Measurements from ENCODE around the gene PLPPR2.
"Not testable (repeated sequence)": the region's sequence is repeated elsewhere in the genome, so short reads cannot be mapped to it uniquely, and the experiment has no call there.

Gene PLPPR2

GRCh38 chr19:11399667-11400066, 44.4 kb downstream of the PLPPR2 start:
- DNase-seq (ENCODE audit: low read depth), result no peak

- no peak for DNase-seq (ENCODE audit: low read depth)
Measured at GRCh38 chr19:11400798-11401197, 45.6 kb downstream of the PLPPR2 start.

- DNase-seq (ENCODE audit: low read depth), result no peak
Measured at GRCh38 chr19:11401808-11402543, 46.7 kb downstream of the PLPPR2 start.

DNA sequence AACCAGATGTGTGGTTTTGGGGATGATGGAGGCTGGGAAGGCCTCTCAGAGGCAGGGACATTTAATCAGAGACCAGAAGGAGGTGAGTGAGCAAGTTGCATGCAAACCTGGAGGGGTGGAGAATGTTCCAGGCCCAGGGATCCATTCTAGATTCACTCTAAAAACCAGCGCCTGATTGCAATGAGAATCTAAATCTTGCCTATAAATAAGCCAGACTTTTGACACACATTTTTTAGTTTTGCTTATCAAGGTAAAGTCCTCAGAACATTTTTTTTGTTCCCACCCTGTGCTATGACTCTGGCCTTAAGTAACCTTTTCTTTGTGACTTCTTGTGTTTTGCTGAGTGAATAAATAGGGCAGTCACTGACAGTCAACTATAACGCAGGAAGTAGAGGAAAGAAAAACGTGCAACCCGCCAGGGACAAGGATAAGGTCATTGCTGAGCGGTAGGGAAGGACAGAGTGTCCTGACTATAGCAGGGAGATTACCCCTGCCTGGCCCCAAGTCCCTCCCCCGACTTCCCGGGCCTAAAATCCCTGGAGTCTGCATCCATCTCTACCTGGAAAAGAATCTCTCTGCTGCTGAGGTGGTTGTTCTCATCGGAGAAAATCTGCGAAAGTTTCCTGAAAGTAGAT, 49.5 kb downstream of the PLPPR2 start:
- no peak for DNase-seq (ENCODE audit: low read depth)

DNA sequence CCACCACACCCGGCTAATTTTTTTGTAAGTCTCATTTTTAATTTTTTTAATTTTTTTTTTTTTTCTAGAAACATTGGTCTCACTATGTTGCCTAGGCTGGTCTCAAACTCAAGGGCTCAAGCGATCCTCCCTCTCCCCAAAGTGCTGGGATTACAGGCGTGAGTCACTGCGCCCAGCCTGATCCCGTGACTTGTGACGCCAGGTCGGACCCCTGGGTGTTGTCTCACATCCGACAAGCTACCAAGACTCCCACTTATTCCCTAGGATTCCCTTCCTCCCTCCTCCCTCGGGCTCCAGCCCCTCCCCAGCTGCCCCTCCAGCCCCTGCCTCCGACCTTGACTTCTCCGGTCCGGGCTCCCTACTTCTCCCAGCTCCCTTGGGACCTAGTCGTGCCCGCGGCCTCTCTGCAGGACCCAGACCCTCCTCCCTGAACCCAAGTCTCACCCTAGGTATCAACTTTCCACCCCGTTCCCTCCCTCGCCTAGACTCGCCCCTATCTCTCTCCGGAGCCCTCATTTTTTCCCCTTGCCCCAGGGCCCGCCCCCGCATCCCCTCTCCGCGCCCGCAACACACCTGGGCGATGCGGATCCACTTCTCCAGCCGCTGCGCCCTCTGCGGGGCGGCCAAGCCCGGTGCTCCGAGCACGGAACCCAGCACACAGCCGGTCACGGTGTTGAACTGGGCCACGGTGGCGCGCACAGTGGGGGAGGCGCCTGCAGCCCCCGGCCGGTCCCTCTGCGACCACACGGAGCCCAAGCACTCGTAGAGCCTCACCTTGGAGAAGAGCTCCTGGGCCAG, 50.8 kb downstream of the PLPPR2 start:
- DNase-seq (ENCODE audit: low read depth), result no peak

GRCh38 chr19:11406703-11407236, 51.5 kb downstream of the PLPPR2 start:
- not testable (repeated sequence) for DNase-seq (ENCODE audit: low read depth)

DNA sequence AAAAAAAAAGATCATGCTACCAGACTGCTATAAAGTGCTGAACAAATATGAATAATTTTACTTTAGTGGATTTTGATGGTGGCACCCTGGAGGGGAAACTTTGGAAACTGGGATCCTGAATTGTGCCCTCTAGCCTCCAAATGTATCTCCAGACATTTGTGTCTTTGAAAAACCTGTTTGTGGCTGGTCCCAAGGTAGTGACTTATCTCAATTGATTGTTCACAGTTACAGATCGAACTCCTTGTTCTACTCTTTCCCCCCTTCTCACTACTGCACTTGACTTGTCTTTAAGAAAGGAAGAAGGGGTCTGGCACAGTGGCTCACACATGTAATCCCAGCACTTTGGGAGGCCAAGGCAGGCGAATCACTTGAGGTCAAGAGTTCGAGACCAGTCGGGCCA, 53.4 kb downstream of the PLPPR2 start:
- no peak for DNase-seq (ENCODE audit: low read depth)

DNA sequence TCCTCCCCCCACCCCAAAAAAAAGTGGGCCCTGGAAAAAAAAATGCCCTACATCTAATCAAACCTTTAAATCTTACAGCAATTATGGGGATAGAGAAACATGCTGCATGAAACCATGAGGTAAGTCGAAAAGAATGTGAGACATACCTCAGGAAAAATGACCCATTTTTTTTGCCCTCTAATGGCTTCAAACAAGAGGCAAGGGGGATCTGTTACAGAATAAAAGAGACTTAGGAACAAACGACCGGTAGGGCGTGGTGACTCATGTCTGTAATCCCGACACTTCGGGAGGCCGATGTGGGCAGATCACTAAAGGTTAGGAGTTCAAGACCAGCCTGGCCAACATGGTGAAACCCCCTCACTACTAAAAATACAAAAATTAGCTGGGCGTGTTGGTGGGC, 55.5 kb downstream of the PLPPR2 start:
- no peak for DNase-seq (ENCODE audit: low read depth)

DNA sequence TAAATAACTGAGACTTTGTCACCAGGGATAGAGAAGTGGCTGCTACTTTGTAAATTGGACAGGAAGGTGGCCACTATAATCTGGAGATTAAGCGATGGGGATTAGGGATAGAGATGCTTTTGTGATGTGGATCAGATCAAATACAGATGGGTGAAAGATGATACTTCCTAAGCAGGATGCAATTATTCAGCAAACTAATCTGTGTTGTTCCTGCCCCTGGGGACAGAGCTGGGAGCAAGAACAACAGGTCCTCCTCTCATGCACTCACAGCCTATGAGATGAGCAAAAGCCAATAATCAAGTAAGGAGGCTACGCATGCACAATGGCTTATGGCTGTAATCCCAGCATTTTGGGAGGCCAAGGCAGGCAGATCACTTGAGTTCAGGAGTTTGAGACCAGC, 59.3 kb downstream of the PLPPR2 start:
- no peak for DNase-seq (ENCODE audit: low read depth)
